ENCODE measurements around the gene GNL2.

Gene GNL2

GRCh38 chr1:37622131-37622530, 26.4 kb upstream of the GNL2 start:
- peaks cover 38 to 45% of the 10 kb centered on the region in 2 donors for H3K27me3 Mint-ChIP-seq
- ATAC-seq (replicated peaks) (no peak), DNase-seq (no peak)
- no peak overlapping the region for H3K4me3 Mint-ChIP-seq
- no peaks in the 10 kb centered on the region for H3K9me3 Mint-ChIP-seq
- no peak overlapping the region for H3K27ac Mint-ChIP-seq
- H3K36me3 Mint-ChIP-seq: no peaks in the 10 kb centered on the region
- H3K4me1 Mint-ChIP-seq: no peaks in the 10 kb centered on the region

GRCh38 chr1:37621326-37621870, 25.7 kb upstream of the GNL2 start:
- H3K4me3 Mint-ChIP-seq: no peak overlapping the region
- no peak overlapping the region for H3K27ac Mint-ChIP-seq
- no peak for ATAC-seq (replicated peaks)
- no peaks in the 10 kb centered on the region for H3K4me1 Mint-ChIP-seq
- DNase-seq: no peak
- H3K9me3 Mint-ChIP-seq: no peaks in the 10 kb centered on the region
- peaks cover 38 to 43% of the 10 kb centered on the region in 2 donors for H3K27me3 Mint-ChIP-seq
- no peaks in the 10 kb centered on the region for H3K36me3 Mint-ChIP-seq

GRCh38 chr1:37620707-37621106, 25.0 kb upstream of the GNL2 start:
- Mint-ChIP-seq H3K27me3 (peaks cover 39 to 43% of the 10 kb centered on the region in 2 donors), H3K36me3 (no peaks in the 10 kb centered on the region)
- ATAC-seq (replicated peaks): no peak

GRCh38 chr1:37616330-37616729, 20.6 kb upstream of the GNL2 start:
- no peak for DNase-seq
- no peak for ATAC-seq (replicated peaks)
- no peaks in the 10 kb centered on the region for H3K4me1 Mint-ChIP-seq
- peaks cover 54 to 60% of the 10 kb centered on the region in 2 donors for H3K27me3 Mint-ChIP-seq
- no peaks in the 10 kb centered on the region for H3K9me3 Mint-ChIP-seq
- no peaks in the 10 kb centered on the region for H3K36me3 Mint-ChIP-seq
- H3K4me3 Mint-ChIP-seq: no peak overlapping the region
- no peak overlapping the region for H3K27ac Mint-ChIP-seq

More at GRCh38 chr1:37620707-37621106, 25.0 kb upstream of the GNL2 start:
- Mint-ChIP-seq H3K4me1 (no peaks in the 10 kb centered on the region), H3K27ac (no peak overlapping the region), H3K4me3 (no peak overlapping the region), H3K9me3 (no peaks in the 10 kb centered on the region)
- DNase-seq: no peak

- ATAC-seq (replicated peaks): no peak
These were observed 18.4 kb upstream of the GNL2 start for GRCh38 chr1:37614105-37614504.

GRCh38 chr1:37612186-37612585, 16.4 kb upstream of the GNL2 start:
- Mint-ChIP-seq H3K4me3 (no peak overlapping the region), H3K27me3 (peaks cover 38 to 42% of the 10 kb centered on the region in 2 donors), H3K36me3 (no peaks in the 10 kb centered on the region), H3K27ac (no peak overlapping the region), H3K4me1 (no peaks in the 10 kb centered on the region), H3K9me3 (no peaks in the 10 kb centered on the region)
- DNase-seq (no peak), ATAC-seq (replicated peaks) (no peak)

More at GRCh38 chr1:37614105-37614504, 18.4 kb upstream of the GNL2 start:
- H3K27ac Mint-ChIP-seq: no peak overlapping the region
- H3K4me3 Mint-ChIP-seq: no peak overlapping the region
- no peak for DNase-seq
- H3K27me3 Mint-ChIP-seq: peaks cover 51 to 56% of the 10 kb centered on the region in 2 donors
- no peaks in the 10 kb centered on the region for H3K36me3 Mint-ChIP-seq
- no peaks in the 10 kb centered on the region for H3K9me3 Mint-ChIP-seq
- no peaks in the 10 kb centered on the region for H3K4me1 Mint-ChIP-seq

- DNase-seq: no peak
- H3K4me1 Mint-ChIP-seq: no peaks in the 10 kb centered on the region
- H3K27ac Mint-ChIP-seq: no peak overlapping the region
These were observed 14.3 kb upstream of the GNL2 start for GRCh38 chr1:37609994-37610393.

GRCh38 chr1:37609002-37609401, 13.3 kb upstream of the GNL2 start:
- H3K4me3 Mint-ChIP-seq: no peak overlapping the region
- peaks cover 29 to 35% of the 10 kb centered on the region in 2 donors for H3K27me3 Mint-ChIP-seq
- H3K27ac Mint-ChIP-seq: no peak overlapping the region
- DNase-seq (no peak), ATAC-seq (replicated peaks) (no peak)
- H3K4me1 Mint-ChIP-seq: no peaks in the 10 kb centered on the region
- no peaks in the 10 kb centered on the region for H3K9me3 Mint-ChIP-seq
- no peaks in the 10 kb centered on the region for H3K36me3 Mint-ChIP-seq

More at GRCh38 chr1:37609994-37610393, 14.3 kb upstream of the GNL2 start:
- Mint-ChIP-seq H3K27me3 (peaks cover 25 to 30% of the 10 kb centered on the region in 2 donors), H3K36me3 (no peaks in the 10 kb centered on the region), H3K4me3 (no peak overlapping the region), H3K9me3 (no peaks in the 10 kb centered on the region)
- no peak for ATAC-seq (replicated peaks)

GRCh38 chr1:37606481-37607263, 10.9 kb upstream of the GNL2 start:
- H3K36me3 Mint-ChIP-seq: no peaks in the 10 kb centered on the region
- H3K9me3 Mint-ChIP-seq: no peaks in the 10 kb centered on the region
- DNase-seq: no peak

GRCh38 chr1:37605806-37606474, 10.2 kb upstream of the GNL2 start:
- Mint-ChIP-seq H3K4me1 (peaks cover 6 to 7% of the 10 kb centered on the region in 2 donors), H3K27me3 (peaks cover 19 to 22% of the 10 kb centered on the region in 2 donors), H3K4me3 (no peak overlapping the region), H3K9me3 (no peaks in the 10 kb centered on the region), H3K36me3 (no peaks in the 10 kb centered on the region), H3K27ac (peak overlapping the region; percentile 73)
- ATAC-seq (replicated peaks): no peak
- DNase-seq: no peak

More at GRCh38 chr1:37606481-37607263, 10.9 kb upstream of the GNL2 start:
- H3K4me3 Mint-ChIP-seq: no peak overlapping the region
- H3K4me1 Mint-ChIP-seq: peaks cover 6 to 7% of the 10 kb centered on the region in 2 donors
- H3K27ac Mint-ChIP-seq: no peak overlapping the region
- ATAC-seq (replicated peaks): no peak
- peaks cover 19 to 22% of the 10 kb centered on the region in 2 donors for H3K27me3 Mint-ChIP-seq

GRCh38 chr1:37605061-37605650, 9.4 kb upstream of the GNL2 start:
- Mint-ChIP-seq H3K36me3 (no peaks in the 10 kb centered on the region), H3K27ac (no peak overlapping the region), H3K4me1 (peaks cover 6 to 7% of the 10 kb centered on the region in 2 donors), H3K4me3 (no peak overlapping the region), H3K9me3 (no peaks in the 10 kb centered on the region), H3K27me3 (peaks cover 19 to 22% of the 10 kb centered on the region in 2 donors)
- no peak for DNase-seq
- ATAC-seq (replicated peaks): no peak

GRCh38 chr1:37602750-37603694, 7.3 kb upstream of the GNL2 start:
- DNase-seq (peak; percentile 25), ATAC-seq (replicated peaks) (peak; percentile 76 to 77)
- no peaks in the 10 kb centered on the region for H3K9me3 Mint-ChIP-seq
- peaks cover 19 to 22% of the 10 kb centered on the region in 2 donors for H3K27me3 Mint-ChIP-seq
- H3K27ac Mint-ChIP-seq: no peak overlapping the region
- peaks cover 6 to 7% of the 10 kb centered on the region in 2 donors for H3K4me1 Mint-ChIP-seq
- peak overlapping the region in 1 of 2 donors; percentile 63 for H3K4me3 Mint-ChIP-seq
- no peaks in the 10 kb centered on the region for H3K36me3 Mint-ChIP-seq

- Mint-ChIP-seq H3K27ac (no peak overlapping the region), H3K4me3 (no peak overlapping the region), H3K4me1 (peaks cover 6 to 9% of the 10 kb centered on the region in 2 donors), H3K27me3 (peaks cover 19 to 22% of the 10 kb centered on the region in 2 donors), H3K9me3 (no peaks in the 10 kb centered on the region), H3K36me3 (no peaks in the 10 kb centered on the region)
- no peak for DNase-seq
- ATAC-seq (replicated peaks): no peak
These were observed 5.7 kb upstream of the GNL2 start for GRCh38 chr1:37601441-37601840.

Measured in stimulated activated naive B cell treated with anti-CD40 and anti-IgM and Interleukin-4, amounts not matched to agents 10 μg/mL and 1 μg/mL and 100 μg/mL, for 72 hours (primary cell).